ENCODE measurements around the gene SLC30A1.

- TF ChIP-seq CTCF (IDR thresholded peaks at IDR 0.05) (no peak), POLR2A (IDR thresholded peaks at IDR 0.05) (no peak)
These were observed 1.6 kb downstream of the SLC30A1 start for GRCh38 chr1:211577277-211577818.

All from lower leg skin (tissue), 3 donors.